Gastroesophageal sphincter (tissue), 4 donors: ENCODE results near the gene TNS1. TPM values are rescaled to one million over a fixed set of nuclear protein-coding genes. Genes with fewer than 3 reads are reported as not detected.
A peak's percentile ranks its signal among the peaks of the same experiment; 100 is the strongest.

Experiments used
- ATAC-seq: fragments of 150-250 bp; one replicate; pipeline ENCODE4 v1.9.1; 2016; ENCODE audit warnings: mild to moderate bottlenecking, moderate library complexity
- H3K27ac ChIP-seq, 4 donors: fragments of 200-600 bp; sonication (generic) in 3 of 4; 1 replicate in 3 of 4; 2 replicates in 1 of 4; pipeline ENCODE4 v1.5.1; 2016 to 2019
- H3K27me3 ChIP-seq: fragments of 200-600 bp; sonication (generic); one replicate; pipeline ENCODE4 v1.5.1; 2019
- H3K36me3 ChIP-seq, 2 donors: fragments of 200-600 bp; sonication (generic); one replicate each; pipeline ENCODE4 v1.5.1; 2019; ENCODE audit warnings: control low read depth in 1 of 2
- H3K4me1 ChIP-seq, 3 donors: fragments of 200-600 bp; sonication (generic); 1 replicate in 2 of 3; 2 replicates in 1 of 3; pipeline ENCODE4 v1.5.1; 2016 to 2019; ENCODE audit warnings: control low read depth in 2 of 3
- H3K4me3 ChIP-seq, 2 donors: fragments of 200-600 bp; sonication (generic); one replicate each; pipeline ENCODE4 v1.5.1; 2019; ENCODE audit warnings: mild to moderate bottlenecking in 1 of 2, moderate library complexity in 1 of 2
- H3K9me3 ChIP-seq, 3 donors: fragments of 200-600 bp; sonication (generic); one replicate each; pipeline ENCODE4 v1.5.1; 2017 to 2019; ENCODE audit warnings: control low read depth in 2 of 3
- EP300 ChIP-seq: sonication (generic); formaldehyde crosslinking; IDR thresholded peaks from one replicate; pipeline ENCODE4 v1.6.1; 2017; ENCODE audit warnings: antibody characterized with exemption, mild to moderate bottlenecking
- POLR2A ChIP-seq, 2 donors: fragments of 450-650 bp; IDR thresholded peaks; one replicate each; pipeline ENCODE4 v1.6.1; 2017; ENCODE audit warnings: antibody characterized with exemption in 2 of 2, mild to moderate bottlenecking in 2 of 2, moderate library complexity in 1 of 2
- POLR2AphosphoS5 ChIP-seq: sonication (generic); formaldehyde crosslinking; IDR thresholded peaks from one replicate; pipeline ENCODE4 v1.6.1; 2017; ENCODE audit warnings: antibody characterized with exemption
- WGBS, 2 donors: methylation state at CpG; one replicate each; pipeline ENCODE4 v1.1.5; 2018; ENCODE audit warnings: low coverage in 1 of 2; 5-methylcytosine and 5-hydroxymethylcytosine counted together
- total RNA-seq, 4 donors: library from RNA; depleted of rRNA; stranded (reverse); fragments of >200 nt; gene quantifications; one replicate each; pipeline ENCODE4 v1.1.0, GENCODE V29; 2016
- TF ChIP-seq, protein P1 (sequence below), 4 experiments: fragments of 200-600 bp in 2 of 4; fragments of 450-650 bp in 2 of 4; sonication (generic) in 1 of 4; IDR thresholded peaks; one replicate each; pipeline ENCODE4 v1.5.1; 2017 to 2019; ENCODE audit warnings: antibody characterized with exemption in 4 of 4, mild to moderate bottlenecking in 2 of 4, moderate library complexity in 2 of 4

Gene TNS1
- total RNA-seq, 4 donors from 2014 or later = 825 to 2,193 (median 1,462) TPM

DNA sequence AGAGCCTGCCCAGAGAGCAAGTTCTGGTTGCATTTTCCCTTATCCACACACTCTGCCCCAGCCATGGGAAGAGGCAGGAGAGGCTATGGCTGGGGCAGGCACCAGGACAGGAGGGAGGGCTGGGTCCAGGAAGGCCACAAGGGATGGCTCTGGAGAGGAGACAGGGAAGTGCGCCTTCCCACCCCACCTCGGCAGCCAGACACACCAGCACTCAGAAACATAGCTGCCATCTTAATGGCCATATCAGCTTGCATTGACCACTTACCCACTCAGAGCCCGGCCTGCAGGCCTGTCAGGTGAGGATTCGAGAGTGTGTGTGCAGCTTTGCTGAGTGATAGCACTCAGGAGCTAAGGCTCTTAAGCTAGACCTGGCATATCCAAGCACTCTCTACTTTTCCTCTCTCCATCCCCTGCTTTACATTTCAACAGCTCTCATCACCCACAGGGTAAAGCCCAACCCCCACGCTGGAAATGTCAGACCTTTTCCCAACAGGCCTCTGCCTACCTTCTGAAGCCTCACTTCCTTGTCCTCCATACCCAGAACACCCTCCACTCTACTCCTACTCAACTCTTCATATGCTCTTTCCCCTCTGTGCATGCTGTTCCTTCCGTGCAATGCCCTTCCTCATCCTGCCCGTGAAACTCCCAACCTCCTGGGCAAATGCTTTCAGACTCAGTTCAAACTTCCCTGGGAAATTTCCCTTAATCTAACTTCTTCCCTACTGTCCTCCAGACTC, 147.9 kb downstream of the TNS1 start:
- TF ChIP-seq POLR2AphosphoS5 (peak; percentile 5), POLR2A (IDR thresholded peaks at IDR 0.05) (no peak)
- ATAC-seq = no peak
- peaks cover 22 to 100% (median 95%) of the 10 kb centered on the region in 3 donors for H3K4me1 ChIP-seq
- H3K4me3 ChIP-seq = no peak overlapping the region
- H3K9me3 ChIP-seq = no peaks in the 10 kb centered on the region
- H3K27me3 ChIP-seq = no peaks in the 10 kb centered on the region
- peaks cover 0 to 78% of the 10 kb centered on the region in 2 donors for H3K36me3 ChIP-seq
- WGBS, 2 donors = 61 to 85% methylated on average over 5 to 7 of the region's 7 CpGs
- peak overlapping the region; percentile 6 to 93 (median 90) for H3K27ac ChIP-seq

DNA sequence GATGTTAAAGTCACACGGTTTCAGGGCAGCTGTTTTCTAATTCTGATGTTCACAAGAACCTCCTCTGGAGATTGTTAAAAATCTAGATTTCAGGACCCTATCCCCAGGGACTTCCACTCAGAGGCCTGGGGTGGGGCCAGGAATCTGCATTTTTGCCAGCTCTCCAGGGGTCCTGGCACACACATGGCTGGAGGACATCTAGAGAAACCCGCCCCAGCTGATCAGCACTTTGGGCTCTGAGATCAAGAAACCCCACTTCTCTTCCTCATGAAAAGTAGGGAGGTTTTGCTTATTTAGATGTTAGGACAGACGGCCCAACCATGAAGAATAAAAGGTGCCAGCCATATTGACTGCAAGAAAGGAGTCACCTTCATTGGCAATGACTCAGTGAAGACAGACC, 148.8 kb downstream of the TNS1 start:
- Histone ChIP-seq H3K36me3 (peaks cover 0 to 78% of the 10 kb centered on the region in 2 donors), H3K9me3 (no peaks in the 10 kb centered on the region), H3K4me1 (peaks cover 22 to 100% (median 93%) of the 10 kb centered on the region in 3 donors), H3K27me3 (no peaks in the 10 kb centered on the region), H3K27ac (peak overlapping the region; percentile 6 to 93 (median 90)), H3K4me3 (no peak overlapping the region)
- ATAC-seq = no peak
- WGBS, 2 donors = 33 to 40% methylated on average over 1 of the region's 3 CpGs
- TF ChIP-seq EP300 (no peak), POLR2AphosphoS5 (no peak), POLR2A (IDR thresholded peaks at IDR 0.05) (no peak)
- TF ChIP-seq, protein P1, sequence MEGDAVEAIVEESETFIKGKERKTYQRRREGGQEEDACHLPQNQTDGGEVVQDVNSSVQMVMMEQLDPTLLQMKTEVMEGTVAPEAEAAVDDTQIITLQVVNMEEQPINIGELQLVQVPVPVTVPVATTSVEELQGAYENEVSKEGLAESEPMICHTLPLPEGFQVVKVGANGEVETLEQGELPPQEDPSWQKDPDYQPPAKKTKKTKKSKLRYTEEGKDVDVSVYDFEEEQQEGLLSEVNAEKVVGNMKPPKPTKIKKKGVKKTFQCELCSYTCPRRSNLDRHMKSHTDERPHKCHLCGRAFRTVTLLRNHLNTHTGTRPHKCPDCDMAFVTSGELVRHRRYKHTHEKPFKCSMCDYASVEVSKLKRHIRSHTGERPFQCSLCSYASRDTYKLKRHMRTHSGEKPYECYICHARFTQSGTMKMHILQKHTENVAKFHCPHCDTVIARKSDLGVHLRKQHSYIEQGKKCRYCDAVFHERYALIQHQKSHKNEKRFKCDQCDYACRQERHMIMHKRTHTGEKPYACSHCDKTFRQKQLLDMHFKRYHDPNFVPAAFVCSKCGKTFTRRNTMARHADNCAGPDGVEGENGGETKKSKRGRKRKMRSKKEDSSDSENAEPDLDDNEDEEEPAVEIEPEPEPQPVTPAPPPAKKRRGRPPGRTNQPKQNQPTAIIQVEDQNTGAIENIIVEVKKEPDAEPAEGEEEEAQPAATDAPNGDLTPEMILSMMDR (IDR thresholded peaks at IDR 0.05) = no peak

DNA sequence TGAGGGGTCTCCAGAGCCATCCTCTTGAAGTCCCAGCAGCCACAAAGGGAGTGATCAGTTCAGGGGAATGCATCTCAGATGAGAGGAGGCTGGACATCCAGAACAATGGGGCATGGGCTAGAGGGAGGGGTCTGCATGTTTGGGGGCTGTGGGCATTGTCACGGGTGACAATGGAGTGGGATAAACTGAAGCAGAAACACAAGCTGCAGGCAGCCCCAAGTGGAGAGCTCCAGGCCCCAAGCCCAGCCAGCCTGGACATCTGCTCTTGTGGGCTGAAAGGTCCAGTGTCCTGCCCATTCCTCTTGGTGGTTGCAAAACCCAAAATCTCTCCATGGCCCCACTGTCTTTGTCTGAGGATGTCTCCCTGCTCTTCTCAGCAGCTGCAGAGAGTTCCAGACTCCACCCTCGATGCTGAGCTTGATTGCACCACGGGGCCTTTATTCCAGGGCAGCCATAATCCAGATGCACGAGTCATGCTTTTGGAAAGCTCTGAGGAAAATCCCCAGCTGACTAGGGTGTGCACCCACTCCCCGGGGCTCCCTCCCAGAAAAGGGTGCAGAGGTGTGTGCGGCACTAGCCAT, 149.4 kb downstream of the TNS1 start:
- ATAC-seq = peak; percentile 69
- Histone ChIP-seq H3K27ac (peak overlapping the region; percentile 8 to 93 (median 90)), H3K36me3 (peaks cover 0 to 82% of the 10 kb centered on the region in 2 donors), H3K4me1 (peaks cover 22 to 100% (median 89%) of the 10 kb centered on the region in 3 donors), H3K9me3 (no peaks in the 10 kb centered on the region), H3K4me3 (no peak overlapping the region), H3K27me3 (no peaks in the 10 kb centered on the region)
- no peak for TF ChIP-seq EP300
- TF ChIP-seq POLR2AphosphoS5 = peak; percentile 30
- no peak for TF ChIP-seq POLR2A (IDR thresholded peaks at IDR 0.05)
- WGBS, 2 donors = 18 to 21% methylated on average over 2 to 3 of the region's 6 CpGs

DNA sequence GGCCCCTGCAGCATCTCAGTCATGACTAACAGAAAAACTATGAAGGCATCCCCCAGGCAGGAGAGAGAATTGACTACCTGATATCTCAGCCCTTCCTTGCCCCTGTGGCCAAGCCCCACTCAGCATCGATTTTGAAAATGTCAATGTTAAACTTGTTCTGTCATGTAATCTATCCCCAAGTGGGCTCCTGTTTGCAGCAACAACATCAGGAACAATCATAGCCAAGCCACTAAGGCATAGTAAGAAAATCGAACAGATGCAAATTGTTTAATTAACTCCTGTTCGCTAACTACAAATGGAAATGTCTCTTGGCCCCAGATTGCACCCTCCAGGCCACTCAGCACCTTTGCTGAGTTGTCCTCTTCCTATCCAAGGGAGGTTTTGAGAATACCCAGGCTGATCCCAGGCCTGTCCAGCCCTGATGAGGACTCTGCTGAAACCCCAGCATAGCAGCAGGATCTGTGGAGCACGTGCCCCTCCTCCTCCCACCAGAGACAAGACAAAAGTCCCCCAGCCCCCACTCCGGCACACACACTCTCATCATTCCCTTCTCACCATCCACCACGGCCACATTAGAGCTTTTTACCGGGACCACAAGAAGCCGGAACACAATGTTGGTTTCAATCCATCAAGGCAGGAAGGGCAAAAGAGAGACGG, 150.1 kb downstream of the TNS1 start:
- Histone ChIP-seq H3K9me3 (no peaks in the 10 kb centered on the region), H3K27me3 (no peaks in the 10 kb centered on the region), H3K4me3 (no peak overlapping the region), H3K4me1 (peaks cover 22 to 100% (median 83%) of the 10 kb centered on the region in 3 donors), H3K36me3 (peaks cover 0 to 82% of the 10 kb centered on the region in 2 donors), H3K27ac (peak overlapping the region; percentile 8 to 93 (median 90))
- WGBS, 2 donors = 26 to 37% methylated on average over 4 to 7 of the region's 9 CpGs
- TF ChIP-seq POLR2AphosphoS5 = no peak
- no peak for TF ChIP-seq POLR2A (IDR thresholded peaks at IDR 0.05)
- TF ChIP-seq, protein P1 (IDR thresholded peaks at IDR 0.05) = no peak
- no peak for ATAC-seq

DNA sequence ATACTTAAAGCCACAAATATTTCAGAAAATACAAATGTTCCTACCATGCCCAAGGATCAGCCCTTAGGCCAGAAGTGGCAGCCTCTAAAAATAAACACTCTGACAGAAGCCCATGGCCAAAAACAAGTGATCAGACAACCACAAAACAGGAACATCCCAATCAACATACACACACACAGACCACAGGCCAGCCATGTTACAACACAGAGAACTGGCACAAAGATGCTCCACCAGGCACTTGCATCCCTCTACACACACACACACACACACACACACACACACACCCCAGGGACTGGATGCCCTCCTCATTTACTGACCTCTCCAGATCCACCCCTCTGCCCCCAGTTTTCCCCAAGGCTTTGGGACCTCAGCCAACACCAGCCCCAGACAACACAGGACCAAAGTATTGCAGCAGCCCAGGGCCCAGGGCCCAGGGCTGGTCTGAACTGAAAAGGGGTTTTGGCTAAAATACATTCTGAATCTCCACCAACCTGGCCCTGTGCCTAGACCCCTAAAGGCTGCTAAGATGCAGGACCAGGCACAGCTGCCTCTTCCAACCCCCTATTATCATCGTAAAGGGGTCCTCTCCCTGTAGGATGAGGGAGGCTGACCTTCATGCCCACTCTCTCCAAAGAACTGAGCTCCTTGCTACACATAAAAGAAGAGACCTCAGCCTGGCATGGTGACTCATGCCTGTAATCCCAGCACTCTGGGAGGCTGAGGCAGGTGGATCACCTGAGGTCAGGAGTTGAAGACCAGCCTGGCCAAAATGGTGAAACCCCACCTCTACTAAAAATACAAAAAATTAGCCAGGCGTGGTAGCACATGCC, 151.4 kb downstream of the TNS1 start:
- peak; percentile 11 for ATAC-seq
- peaks cover 0 to 82% of the 10 kb centered on the region in 2 donors for H3K36me3 ChIP-seq
- H3K9me3 ChIP-seq = no peaks in the 10 kb centered on the region
- H3K27ac ChIP-seq = peak overlapping the region; percentile 45 to 93 (median 90)
- TF ChIP-seq POLR2AphosphoS5 = no peak
- TF ChIP-seq, protein P1 (IDR thresholded peaks at IDR 0.05) = no peak
- no peak for TF ChIP-seq EP300
- no peak for TF ChIP-seq POLR2A (IDR thresholded peaks at IDR 0.05)
- no peaks in the 10 kb centered on the region for H3K27me3 ChIP-seq
- peaks cover 22 to 100% (median 81%) of the 10 kb centered on the region in 3 donors for H3K4me1 ChIP-seq
- peak overlapping the region in 1 of 2 donors; percentile 14 for H3K4me3 ChIP-seq
- WGBS, 2 donors = 20% methylated on average over 1 of the region's 2 CpGs; no CpG with 5 or more reads in 1 of the 2 donors
